HepG2 (cell line): ENCODE results near the gene COG5. TPM values are rescaled to one million over a fixed set of nuclear protein-coding genes. Genes with fewer than 3 reads are reported as not detected.
A peak's percentile ranks its signal among the peaks of the same experiment; 100 is the strongest.

Experiments used
- ELF3 ChIP-seq: IDR thresholded peaks from 2 replicates; pipeline ENCODE4 v1.6.1; 2016; ENCODE audit warnings: missing genetic modification reagents, missing compliant biosample characterization
- EP300 ChIP-seq, 3 experiments: sonication (generic) in 1 of 3; formaldehyde crosslinking in 1 of 3; IDR thresholded peaks; 2 replicates each; pipeline versions ENCODE4 v1.5.1 to v1.6.1; 2011 to 2020; ENCODE audit warnings: low read depth in 2 of 3, low read length in 2 of 3, borderline replicate concordance in 1 of 3, improper control_type of control experiment in 1 of 3, mild to moderate bottlenecking in 1 of 3, missing genetic modification reagents in 1 of 3, moderate library complexity in 1 of 3
- HNF1A ChIP-seq, 2 experiments: sonication (generic) in 1 of 2; formaldehyde crosslinking in 1 of 2; IDR thresholded peaks; 2 replicates each; pipeline versions ENCODE4 v1.4.0 to v1.6.1; 2016 to 2020; ENCODE audit warnings: borderline replicate concordance in 1 of 2, low read depth in 1 of 2, mild to moderate bottlenecking in 1 of 2, missing genetic modification reagents in 1 of 2
- KAT2B ChIP-seq: fragments of 150-350 bp; IDR thresholded peaks from 2 replicates; pipeline ENCODE4 v1.6.1; 2014; ENCODE audit warnings: low read depth, low read length, borderline replicate concordance
- NFE2L2 ChIP-seq: fragments of 150-350 bp; IDR thresholded peaks from 2 replicates; pipeline ENCODE4 v1.6.1; 2014; ENCODE audit warnings: low read length
- NKX3-1 ChIP-seq: sonication (generic); formaldehyde crosslinking; IDR thresholded peaks from 2 replicates; pipeline ENCODE4 v1.5.0; 2020; ENCODE audit warnings: missing genetic modification reagents
- NR1H2 ChIP-seq: sonication (generic); formaldehyde crosslinking; IDR thresholded peaks from 2 replicates; pipeline ENCODE4 v1.8.1; 2022; ENCODE audit warnings: low read depth, missing genetic modification reagents, borderline replicate concordance
- NRL ChIP-seq: sonication (generic); formaldehyde crosslinking; IDR thresholded peaks from 2 replicates; pipeline ENCODE4 v1.5.0; 2020; ENCODE audit warnings: missing genetic modification reagents, mild to moderate bottlenecking, moderate library complexity, borderline replicate concordance
- RCOR2 ChIP-seq: IDR thresholded peaks from 2 replicates; pipeline ENCODE4 v1.6.1; 2016; ENCODE audit warnings: missing biosample characterization, missing genetic modification reagents
- SIN3B ChIP-seq: fragments of 150-350 bp; IDR thresholded peaks from 2 replicates; pipeline ENCODE4 v1.6.1; 2014; ENCODE audit warnings: low read length
- TARDBP ChIP-seq: sonication (generic); formaldehyde crosslinking; IDR thresholded peaks from 2 replicates; pipeline ENCODE4 v1.8.0; 2022; ENCODE audit warnings: mild to moderate bottlenecking, missing genetic modification reagents
- TBX3 ChIP-seq: fragments of 450-650 bp; IDR thresholded peaks from 2 replicates; pipeline ENCODE4 v1.6.1; 2017; ENCODE audit warnings: antibody characterized with exemption, mild to moderate bottlenecking, inconsistent platforms, borderline replicate concordance
- ZBTB4 ChIP-seq: sonication (generic); formaldehyde crosslinking; IDR thresholded peaks from 2 replicates; pipeline ENCODE4 v1.4.0; 2020; ENCODE audit warnings: missing genetic modification reagents, mild to moderate bottlenecking, borderline replicate concordance
- ZFP82 ChIP-seq: sonication (generic); formaldehyde crosslinking; IDR thresholded peaks from 2 replicates; pipeline ENCODE4 v1.5.1; 2020; ENCODE audit warnings: mild to moderate bottlenecking, missing genetic modification reagents, borderline replicate concordance
- ZIK1 ChIP-seq: sonication (generic); formaldehyde crosslinking; IDR thresholded peaks from 2 replicates; pipeline ENCODE4 v1.5.0; 2020; ENCODE audit warnings: mild to moderate bottlenecking, low read depth, missing genetic modification reagents, borderline replicate concordance
- ZNF296 ChIP-seq: sonication (generic); formaldehyde crosslinking; conservative IDR thresholded peaks from 2 replicates; pipeline ENCODE4 v1.5.0; 2020; ENCODE audit warnings: mild to moderate bottlenecking, missing genetic modification reagents
- ZNF761 ChIP-seq: sonication (generic); formaldehyde crosslinking; conservative IDR thresholded peaks from 2 replicates; pipeline ENCODE4 v1.4.0; 2020; ENCODE audit warnings: mild to moderate bottlenecking, missing genetic modification reagents
- ZNF780A ChIP-seq: sonication (generic); formaldehyde crosslinking; IDR thresholded peaks from 2 replicates; pipeline ENCODE4 v1.8.0; 2022; ENCODE audit warnings: mild to moderate bottlenecking, missing genetic modification reagents, moderate library complexity
- ZSCAN22 ChIP-seq: sonication (generic); formaldehyde crosslinking; IDR thresholded peaks from 2 replicates; pipeline ENCODE4 v1.4.0; 2020; ENCODE audit warnings: mild to moderate bottlenecking, missing genetic modification reagents
- polyA plus RNA-seq, 8 experiments: library from polyadenylated mRNA; depleted of rRNA in 3 of 8; stranded (reverse) in 7 of 8; unstranded in 1 of 8; fragments of >200 nt; fragmentation: Illumina TruSeq in 4 of 8; extraction: Trizol in 4 of 8; gene quantifications; 2 replicates each; pipeline versions ENCODE4 v1.2.1 to v1.2.3, GENCODE V29; 2011 to 2016; ENCODE audit warnings: low read depth in 4 of 8, missing spikeins in 1 of 8, mixed read lengths in 1 of 8; ENCODE audit not compliant: insufficient read depth in 1 of 8
- total RNA-seq, 5 experiments: library from RNA; depleted of rRNA; stranded (reverse); fragments of >200 nt; fragmentation: Illumina TruSeq; extraction: Trizol; gene quantifications; 2 replicates each; pipeline ENCODE4 v1.2.3, GENCODE V29; 2016; ENCODE audit warnings: low read depth in 1 of 5
- TF ChIP-seq, protein P1 (sequence below): sonication (generic); formaldehyde crosslinking; IDR thresholded peaks from 2 replicates; pipeline ENCODE4 v1.8.0; 2022; ENCODE audit warnings: missing genetic modification reagents, mild to moderate bottlenecking, borderline replicate concordance

COG5 gene
- total and polyA plus RNA-seq, 2 of the 13 experiments (the other 11 are each of a cell fraction or from before 2014, with no cell fraction given): 20.4 to 31.3 TPM

DNA sequence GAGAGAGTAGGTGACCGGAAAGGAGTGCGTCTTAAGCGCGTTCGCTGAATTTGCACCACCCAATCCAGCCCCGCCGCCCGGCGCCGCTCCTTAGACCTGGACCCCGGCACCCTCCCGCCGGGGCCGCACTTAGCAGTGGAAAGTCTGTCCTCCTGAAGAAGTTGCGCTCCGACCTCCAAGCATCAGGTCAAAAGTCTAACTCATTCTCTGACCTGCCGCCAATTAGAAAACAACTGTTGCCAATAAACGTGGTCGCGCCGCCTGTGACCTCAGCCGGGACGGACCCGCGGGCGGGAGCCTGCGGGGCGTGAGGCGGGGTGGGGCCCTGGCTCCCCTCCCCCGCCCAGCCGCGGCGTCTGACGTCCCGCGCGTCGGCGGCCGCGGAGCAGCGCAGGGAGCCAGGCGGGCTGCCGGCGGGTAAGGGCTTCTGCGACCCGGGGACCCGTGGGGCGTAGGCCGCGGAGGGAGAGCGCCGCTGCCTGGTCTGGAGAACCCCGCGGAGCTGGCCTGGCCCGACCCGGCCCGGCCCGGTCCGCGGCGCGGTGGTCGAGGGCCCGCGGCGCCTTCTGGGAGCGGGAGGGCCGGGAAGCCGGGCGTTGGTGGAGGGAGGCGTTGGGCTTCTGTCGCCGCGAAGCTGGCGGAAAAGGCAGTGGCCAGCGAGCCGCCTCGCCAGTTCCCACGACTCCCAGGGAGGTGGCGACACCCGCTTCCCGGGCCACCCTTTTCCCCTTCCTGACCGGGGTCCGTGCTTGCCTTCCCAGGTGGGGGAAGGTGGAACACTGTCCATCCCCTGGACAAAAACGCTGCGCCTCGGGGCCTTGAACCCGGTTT lies 16.4 kb upstream of the COG5 start, which contains the start of gene BCAP29 (continued):
- TF ChIP-seq HNF1A (IDR thresholded peaks at IDR 0.05; ENCODE audit: low read depth) (no peak), HNF1A (CRISPR knock-in tag; IDR thresholded peaks at IDR 0.05; ENCODE audit: borderline replicate concordance) (no peak), KAT2B (no peak), ZSCAN22 (CRISPR knock-in tag) (no peak), RCOR2 (CRISPR knock-in tag) (no peak), TARDBP (0 out of 2 replicates have a peak, but pooled peaks have one; percentile 12), ZNF780A (CRISPR knock-in tag) (no peak), NRL (CRISPR knock-in tag) (no peak), ZFP82 (CRISPR knock-in tag) (no peak; the same call in 1 of the 2 replicates), NR1H2 (CRISPR knock-in tag) (no peak), EP300 (IDR thresholded peaks at IDR 0.05; ENCODE audit: low read depth in 2 of 2, low read length in 2 of 2) (peak in 1 of 2 experiments; percentile 23; a peak in 1 of 4 replicates), EP300 (CRISPR knock-in tag; IDR thresholded peaks at IDR 0.05; ENCODE audit: borderline replicate concordance) (no peak), ELF3 (CRISPR knock-in tag) (no peak), ZIK1 (CRISPR knock-in tag) (0 out of 2 replicates have a peak, but pooled peaks have one; percentile 64), ZBTB4 (CRISPR knock-in tag) (no peak), SIN3B (no peak), NKX3-1 (no peak), NFE2L2 (no peak), ZNF761 (CRISPR knock-in tag) (peak; percentile 71; the same call in 1 of the 2 replicates), TBX3 (no peak), ZNF296 (CRISPR knock-in tag) (no peak)
- TF ChIP-seq, protein P1, sequence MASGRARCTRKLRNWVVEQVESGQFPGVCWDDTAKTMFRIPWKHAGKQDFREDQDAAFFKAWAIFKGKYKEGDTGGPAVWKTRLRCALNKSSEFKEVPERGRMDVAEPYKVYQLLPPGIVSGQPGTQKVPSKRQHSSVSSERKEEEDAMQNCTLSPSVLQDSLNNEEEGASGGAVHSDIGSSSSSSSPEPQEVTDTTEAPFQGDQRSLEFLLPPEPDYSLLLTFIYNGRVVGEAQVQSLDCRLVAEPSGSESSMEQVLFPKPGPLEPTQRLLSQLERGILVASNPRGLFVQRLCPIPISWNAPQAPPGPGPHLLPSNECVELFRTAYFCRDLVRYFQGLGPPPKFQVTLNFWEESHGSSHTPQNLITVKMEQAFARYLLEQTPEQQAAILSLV: no peak
